ENCODE measurements around the gene DLK2.
"Not testable (repeated sequence)": the region's sequence is repeated elsewhere in the genome, so short reads cannot be mapped to it uniquely, and the experiment has no call there.

The DLK2 gene

DNA sequence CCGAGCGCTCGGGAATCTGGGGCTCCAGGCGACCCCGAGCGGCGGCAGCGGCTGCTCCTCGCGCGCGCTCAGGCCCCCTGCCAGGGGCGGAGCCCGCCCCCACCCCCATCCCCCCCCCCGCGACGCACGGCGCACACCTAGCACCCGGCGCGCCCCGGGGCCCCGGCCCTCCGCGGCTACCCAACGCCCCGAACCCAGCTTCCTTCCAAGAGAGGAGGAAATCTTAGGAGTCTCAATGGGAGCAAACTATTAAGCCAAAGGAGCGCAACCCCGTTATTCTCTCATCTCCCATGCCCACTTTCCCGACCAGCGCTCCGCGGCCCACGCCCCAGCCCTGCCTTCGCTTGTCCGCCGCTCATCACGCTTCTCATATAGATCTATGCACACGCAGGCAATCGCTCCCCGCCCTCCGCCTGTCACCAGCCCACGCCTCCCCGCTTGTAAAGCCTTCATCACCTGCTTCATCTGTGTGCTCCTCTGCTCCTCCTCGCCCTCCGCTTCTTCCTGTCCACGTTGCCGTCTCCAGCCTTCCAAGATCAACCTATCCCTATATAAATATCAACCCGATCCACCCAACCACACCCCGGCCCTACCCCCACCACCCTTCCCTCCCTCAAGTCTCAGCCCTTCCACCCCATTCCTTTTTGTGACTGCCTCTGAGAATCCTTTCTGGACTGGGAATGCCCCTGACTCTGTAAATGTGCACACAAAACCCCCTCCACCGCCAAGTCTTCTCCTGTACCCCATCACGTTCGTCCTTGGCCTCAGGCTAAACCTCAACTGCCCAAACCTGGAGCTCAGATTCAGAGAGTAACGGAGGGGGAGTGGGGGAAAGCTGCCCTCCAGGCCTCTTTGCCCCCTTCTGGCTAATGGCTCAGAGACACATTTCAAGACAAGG lies at the start of gene DLK2:
Gene DLK2 (minus strand): TSS at position 18 of the 898 bp plus-strand sequence. CDS start 723 bp downstream, outside the sequence.
- peak; percentile 48 for DNase-seq

DNA sequence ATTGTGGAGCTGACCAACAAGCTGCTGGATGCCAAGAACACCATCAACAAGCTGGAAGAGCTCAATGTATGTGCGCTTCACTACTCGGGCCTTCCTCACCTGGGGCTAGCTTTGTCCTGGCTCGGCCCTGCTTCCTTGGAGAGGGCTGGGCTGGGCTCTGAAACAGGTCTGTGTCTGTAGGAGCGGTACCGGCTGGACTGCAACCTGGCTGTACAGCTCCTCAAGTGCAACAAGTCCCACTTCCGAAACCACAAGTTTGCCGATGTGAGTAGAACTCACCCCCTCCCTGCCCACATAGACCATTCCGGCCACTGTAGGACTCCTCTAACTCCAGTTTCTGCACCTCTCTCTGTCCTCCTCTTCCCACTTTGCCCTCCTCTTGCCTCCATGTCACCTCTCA lies 48.1 kb upstream of the DLK2 start:
- DNase-seq = no peak

- no peak for DNase-seq
Observed at GRCh38 chr6:43502666-43503065, 47.3 kb upstream of the DLK2 start.

DNA sequence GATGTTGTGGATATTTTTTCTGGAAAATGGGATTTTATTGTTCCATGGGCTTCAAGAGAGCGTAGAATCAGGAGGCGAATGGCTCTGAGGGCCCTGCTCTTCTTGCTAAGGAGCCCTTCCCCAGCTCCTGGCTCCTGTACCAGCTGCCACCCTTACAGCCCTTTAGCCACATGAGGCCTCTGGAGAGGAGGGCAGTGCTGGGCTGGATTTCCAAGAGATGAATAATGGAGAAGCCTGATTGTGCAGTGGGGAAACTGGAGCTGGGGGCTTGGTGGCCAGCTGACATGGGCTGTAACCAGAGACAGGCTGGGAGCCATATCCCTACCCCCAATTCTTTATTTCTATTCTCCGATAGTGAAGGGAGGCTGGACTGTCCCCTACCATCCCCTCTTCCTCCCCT lies 45.6 kb upstream of the DLK2 start:
- no peak for DNase-seq

DNA sequence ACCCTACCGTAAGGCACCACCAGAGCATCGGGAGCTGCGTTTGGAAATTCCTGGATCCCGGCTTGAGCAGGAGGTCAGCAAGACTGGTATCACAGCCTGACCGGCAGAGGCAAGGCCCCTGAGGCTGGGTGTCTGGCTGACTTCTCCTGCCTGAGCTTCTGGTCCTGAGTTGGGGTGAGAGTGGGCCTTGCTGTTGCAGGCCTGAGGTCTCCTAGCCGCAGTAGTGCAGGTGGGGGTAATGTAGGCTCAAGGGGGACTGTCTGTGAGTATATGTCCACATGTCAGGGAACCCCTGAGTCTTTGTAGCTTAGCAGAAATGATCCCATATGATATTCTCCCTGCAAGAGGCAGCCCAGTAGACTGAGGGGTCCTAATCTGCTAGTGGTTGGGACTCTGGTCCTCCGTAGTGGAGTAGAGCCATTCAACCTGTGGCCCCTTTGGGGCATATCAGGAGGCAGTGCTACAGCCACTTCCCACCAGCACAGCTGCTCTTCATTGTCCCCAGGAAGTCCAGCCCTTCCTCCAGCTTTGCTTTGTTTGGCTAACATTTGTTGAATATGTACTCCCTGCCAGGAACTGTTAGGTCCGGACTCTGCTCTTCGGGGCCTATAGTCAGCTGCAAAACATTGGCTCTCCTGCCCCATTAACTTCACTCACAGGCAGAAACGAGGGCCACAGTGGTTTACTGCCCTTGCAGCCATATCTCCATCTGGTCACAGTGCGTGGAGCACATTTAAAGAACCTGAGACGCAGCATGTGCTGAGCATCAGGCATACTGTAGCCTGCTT lies 43.9 kb upstream of the DLK2 start:
- no peak for DNase-seq

DNA sequence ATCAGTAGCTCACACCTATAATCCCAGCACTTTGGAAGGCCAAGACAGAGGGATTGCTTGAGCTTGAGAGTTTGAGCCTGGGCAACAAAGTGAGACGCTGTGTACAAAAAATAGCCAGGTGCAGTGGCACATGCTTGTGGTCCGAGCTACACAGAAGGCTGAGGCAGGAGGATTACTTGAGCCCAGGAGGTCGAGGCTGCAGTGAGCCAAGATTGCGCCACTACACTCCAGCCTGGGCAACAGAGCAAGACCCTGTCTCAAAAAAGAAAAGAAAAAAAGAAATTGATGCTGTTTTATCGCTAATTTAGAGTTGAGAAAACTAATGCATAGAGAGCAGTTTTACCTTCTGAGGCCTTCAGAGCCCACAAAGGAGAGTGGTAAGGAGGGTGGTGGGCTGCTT lies 42.9 kb upstream of the DLK2 start:
- DNase-seq = not testable (repeated sequence)

DNA sequence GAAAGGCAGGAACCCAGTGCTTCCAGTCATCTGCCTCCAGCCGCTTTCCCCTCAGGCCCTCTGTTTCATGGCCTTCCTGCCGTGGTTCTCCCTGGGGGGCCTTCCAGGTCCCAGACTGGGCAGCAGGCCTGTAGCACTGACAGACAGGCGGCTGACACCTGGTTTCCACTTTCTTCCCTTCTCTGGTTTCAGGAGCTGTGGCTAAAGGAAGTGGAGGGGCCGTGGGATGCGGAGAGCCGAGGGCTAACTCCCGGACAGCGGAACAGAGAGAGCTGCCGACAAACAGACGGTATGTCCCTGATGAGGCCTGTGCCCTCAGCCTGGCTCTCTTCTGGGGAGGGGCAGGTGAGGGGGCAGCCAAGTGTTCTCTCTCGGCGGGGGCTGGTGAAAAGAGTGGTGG lies 42.3 kb upstream of the DLK2 start:
- no peak for DNase-seq

DNA sequence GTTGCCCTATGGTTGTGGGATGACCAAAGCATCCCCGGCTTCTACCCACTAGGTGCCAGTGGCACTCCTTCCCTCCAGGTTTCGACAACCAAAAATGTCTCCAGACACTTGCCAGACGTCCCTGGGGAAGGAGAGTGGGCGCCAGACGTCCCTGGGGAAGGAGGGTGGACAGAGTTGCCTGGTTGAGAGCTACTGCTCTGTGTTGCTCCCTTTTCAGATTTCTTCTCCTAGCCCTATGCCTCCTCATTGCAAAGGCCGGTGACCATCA lies 41.7 kb upstream of the DLK2 start:
- DNase-seq = no peak

DNA sequence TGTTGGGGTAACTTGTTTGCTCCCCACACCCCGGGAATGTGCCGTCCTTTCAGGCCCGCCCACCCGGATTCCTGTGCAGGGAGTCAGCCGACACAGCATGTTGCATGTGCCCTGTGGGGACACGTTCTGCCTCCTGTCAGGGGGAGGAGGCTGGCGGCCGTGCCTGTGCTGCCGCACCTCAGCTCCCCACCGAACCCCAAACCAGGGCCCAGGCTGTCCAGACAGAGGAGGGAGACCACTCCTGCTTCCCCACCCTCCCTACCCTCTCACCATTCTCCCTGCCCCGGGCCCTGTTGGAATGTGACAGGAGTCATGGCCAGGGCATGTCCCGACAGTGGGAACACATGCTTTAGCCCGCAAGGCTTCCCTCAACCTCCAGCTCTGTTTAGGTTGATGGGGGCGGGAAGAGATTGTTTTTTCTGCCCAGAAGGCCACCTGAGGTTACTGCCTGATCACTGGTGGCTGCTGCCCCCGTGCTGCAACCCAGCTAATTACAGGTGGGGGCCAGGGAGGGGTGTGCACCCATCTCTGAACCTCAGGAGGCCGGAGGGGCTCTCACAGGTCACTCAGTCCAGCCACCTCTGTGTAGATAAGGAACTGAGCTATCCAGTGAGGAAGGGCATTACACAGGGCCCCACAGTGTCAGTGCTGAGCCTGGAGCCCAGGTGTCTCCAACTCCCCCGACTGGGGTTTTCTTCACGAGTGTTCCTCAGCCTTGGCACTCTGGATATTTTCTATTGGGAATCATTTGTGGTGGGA lies 41.2 kb upstream of the DLK2 start:
- no peak for DNase-seq

GRCh38 chr6:43495409-43495941 lies 40.1 kb upstream of the DLK2 start:
- no peak for DNase-seq

GRCh38 chr6:43494766-43495165 lies 39.4 kb upstream of the DLK2 start:
- DNase-seq = no peak

DNA sequence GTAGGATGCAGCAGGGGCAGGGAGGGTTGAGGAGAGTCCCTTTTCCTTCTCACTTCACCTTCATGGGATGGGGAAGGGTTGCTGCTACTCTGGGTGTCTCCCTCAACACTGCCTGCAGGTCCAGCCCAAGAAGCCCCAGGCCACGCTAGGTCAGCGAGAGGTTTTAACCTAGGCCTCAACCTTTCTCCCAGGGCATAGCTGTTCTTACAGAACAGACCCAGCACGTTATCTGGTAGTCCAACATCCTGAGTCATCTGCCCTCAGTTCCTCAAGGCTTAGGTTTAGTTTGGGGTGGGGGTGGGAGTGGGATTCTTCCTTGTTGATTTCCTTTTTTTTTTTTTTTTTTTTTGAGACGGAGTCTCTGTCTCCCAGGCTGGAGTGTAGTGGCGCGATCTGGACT lies 39.0 kb upstream of the DLK2 start:
- no peak for DNase-seq

- DNase-seq = no peak
Observed at GRCh38 chr6:43493833-43494232, 38.5 kb upstream of the DLK2 start.

DNA sequence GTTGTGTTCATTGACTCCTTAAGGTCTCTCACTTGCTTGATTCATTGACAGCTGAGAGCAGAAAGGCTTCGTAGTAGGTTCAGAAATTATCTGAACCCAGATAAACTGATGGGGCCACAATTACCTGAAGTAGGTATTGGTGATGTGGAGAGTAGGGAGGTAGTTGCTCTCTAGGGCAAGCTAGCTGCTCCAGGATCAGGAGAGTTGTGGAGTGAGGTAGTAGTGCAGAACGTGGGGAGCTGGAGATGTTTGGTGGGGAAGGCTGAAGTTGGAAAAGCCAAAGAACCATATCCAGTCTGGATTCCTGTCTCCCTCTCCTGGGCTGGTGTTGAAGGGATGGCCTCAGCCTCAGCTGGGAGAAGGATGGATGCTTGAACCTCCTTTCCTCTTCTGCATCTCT lies 37.9 kb upstream of the DLK2 start:
- DNase-seq = no peak

DNA sequence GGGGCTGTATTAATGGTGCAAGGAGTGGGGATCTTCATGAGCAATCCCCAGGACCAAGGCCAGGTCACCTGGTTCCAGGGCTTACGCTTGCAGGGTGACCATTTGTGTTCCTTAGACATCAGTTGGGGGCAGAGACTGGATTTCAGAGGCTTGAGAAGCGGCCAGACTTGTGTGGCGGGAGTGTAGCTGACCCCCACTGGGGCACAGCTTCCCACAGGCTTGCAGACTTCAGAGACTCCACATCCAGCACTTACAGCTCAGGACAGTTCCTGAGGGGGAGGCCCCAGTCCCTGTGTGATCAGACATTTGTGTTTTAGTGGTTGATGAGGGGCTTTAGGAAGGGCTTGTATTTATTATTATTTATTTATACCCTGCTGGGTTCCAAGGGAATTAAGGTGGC lies 37.3 kb upstream of the DLK2 start:
- DNase-seq = no peak

DNA sequence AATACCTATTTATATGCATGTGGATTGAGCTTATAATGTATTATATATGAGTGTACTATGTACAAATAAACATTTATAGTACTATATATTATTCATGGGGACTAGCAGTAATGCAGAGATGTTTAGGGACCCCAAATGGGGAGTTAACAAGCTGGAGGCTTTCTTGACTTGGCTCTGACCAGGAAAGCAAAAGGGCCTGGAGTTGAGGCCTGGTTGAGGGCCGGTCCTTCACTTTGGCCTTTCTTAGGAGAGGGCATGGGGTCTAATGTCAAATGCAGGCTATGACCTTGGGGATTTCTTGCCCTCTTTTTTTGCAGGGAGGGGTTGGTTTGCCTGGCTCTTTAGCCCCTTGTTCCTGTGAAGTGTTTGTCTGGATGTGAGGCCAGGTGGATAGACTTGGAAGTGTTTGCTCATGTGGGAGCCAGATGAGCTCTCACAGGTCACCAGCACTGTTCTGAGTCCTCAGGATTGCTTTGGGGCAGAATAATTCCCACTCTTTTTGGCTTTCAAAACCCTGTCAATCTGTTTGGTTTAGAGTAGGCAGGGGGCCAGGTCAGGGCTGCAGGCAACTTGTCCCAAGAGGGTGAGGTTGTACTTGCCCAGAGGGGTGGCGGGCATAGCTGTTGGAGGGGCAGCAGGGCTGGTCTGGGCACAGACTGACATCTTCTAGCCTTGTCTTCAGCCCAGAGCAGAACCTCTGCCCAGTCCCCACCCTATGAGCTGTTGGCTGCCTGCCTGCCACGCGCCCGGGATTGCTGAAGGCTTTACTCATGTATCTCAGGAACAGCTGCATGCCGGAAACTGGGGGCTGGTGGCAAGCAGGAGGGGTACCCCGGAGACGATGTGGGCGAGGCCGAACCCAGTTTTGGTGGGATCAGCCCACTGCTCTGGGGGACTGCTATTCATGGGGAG lies 36.7 kb upstream of the DLK2 start:
- DNase-seq = no peak

DNA sequence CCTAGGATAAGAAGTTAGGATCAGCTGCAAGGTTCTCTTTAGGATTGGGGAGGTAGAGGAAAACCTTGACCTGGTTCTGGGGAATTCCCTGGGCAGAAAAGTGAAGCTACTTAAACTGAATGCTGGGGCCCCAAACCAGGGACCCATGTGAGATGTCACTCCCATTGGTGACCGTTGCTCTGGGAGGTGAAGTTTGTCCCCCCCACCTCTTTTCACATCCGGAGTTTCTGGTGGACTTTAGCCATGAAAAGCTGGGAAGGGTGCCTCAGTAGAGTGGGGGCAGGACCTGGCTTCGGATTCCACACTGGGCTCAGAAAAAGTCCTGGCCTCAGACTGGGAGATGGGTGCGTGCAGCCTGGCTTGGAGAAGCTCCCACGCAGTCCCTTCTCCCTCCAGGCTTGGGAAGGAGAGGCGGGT lies 35.2 kb upstream of the DLK2 start:
- DNase-seq = no peak

DNA sequence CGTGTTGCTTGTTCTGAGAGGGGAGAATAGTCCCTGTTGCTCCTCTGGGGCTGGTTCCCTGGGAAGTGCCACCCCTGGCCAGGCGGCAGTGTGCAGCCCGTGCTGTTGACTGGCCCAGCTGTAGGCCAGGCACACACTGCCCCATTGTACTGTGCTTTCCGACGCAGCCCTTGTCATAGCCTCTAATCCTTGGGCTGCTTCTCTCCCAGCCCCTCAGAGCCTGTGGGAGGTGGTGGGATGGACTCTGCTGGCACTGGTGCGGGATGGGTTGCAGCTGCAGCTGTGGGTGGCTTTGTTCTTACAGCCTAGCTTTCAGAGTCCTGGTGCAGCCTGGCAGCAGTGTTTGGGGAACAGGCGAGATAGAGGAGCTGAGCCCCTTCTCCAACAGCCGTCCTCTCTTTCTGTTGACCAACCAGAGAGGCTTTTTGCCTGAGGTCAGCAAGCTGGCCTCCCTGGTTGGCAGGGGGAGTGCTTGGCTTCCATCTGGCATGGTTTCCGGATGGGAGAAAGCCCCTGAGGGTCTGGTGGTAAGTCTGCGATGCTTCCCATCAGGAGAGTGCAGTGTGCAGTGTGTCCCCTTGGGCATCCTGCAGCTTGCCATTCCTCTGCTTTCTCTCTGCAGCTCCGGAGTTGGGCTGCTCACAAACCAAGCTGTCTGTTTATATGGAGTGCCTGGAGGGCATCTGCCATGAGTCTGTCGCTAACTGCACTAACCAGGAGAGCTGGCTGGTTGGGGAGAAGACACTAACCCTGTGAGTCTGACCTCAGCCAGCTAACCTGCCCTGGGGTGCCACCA lies 34.1 kb upstream of the DLK2 start:
- no peak for DNase-seq

DNA sequence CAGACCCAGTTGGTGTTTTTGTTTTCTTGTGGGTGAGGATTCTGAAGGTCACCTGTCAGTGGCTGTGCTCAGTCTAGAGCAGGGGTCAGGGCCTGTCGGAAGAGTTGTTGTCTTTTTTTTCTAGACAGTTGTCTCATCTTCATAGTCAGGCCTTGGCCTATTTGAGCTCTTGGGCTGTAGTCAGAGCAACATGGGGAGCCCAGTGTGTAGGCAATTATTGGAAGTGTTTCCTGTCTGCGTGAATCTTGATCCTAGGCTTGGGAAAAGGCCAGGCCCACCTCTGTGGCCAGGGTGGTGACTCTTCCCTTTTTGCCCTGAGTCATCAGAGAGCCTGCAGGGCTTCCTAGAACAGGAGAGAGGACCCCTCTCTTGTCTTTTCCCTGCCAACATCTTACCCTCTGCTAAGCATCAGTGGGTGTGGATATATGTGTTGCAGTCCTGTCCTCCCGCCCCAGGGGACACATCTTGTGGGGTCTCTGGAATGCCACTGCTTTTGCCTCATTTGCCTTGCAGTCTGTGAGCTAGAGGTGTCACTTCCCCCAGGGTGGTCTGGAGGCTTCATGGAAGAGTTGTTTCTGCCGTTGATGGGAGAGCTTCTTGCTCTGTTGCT lies 33.4 kb upstream of the DLK2 start:
- no peak for DNase-seq

- no peak for DNase-seq
Observed at GRCh38 chr6:43481591-43482236, 26.4 kb upstream of the DLK2 start.

Measured in NCI-H1105 treated with DMSO at 0.1 percent for 48 hours (cell line).